Measurements from ENCODE around the gene PTPN4.

PTPN4 gene

GRCh38 chr2:119853777-119854399 lies 94.2 kb downstream of the PTPN4 start:
- DNase-seq (ENCODE audit: low read depth in 2 of 2): no peak

DNA sequence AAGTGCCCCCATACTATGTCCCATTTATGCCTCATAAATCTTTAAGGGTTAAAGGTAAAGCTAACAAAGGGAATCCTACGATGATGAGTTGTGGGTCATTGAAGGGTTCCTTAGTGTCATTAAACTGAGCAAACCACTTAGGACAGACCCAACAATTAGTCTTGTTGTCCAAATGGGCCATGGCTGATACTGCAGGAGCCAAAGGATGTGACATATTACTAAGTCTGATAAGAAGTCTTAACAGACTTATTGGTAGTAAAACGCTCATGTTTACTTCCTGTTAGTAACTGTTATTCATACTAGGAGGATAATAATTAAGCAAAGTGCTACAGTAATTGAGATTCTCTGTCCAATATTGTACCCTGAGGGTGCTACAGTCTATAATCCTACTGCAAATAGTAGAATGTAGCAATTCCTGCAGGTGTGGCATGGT lies 96.8 kb downstream of the PTPN4 start:
- no peak for DNase-seq (ENCODE audit: low read depth in 2 of 2)

DNA sequence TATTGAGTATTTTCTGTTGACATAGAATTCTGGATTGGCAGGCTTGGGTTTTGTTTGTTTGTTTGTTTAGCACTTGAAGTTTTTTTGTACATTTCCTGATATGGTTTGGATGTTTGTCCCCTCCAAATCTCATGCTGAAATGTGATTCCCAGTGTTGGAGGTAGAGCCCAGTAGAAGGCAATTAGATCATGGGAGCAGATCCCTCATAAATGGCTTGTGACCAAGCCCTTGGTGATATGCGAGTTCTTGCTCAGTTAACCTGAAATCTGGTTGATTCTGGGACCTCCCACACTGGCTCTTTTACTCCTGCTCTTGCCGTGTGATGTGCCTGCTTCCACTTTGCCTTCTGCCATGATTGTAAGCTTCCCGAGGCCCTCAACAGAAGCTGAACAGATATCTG lies 98.0 kb downstream of the PTPN4 start:
- DNase-seq (ENCODE audit: low read depth in 2 of 2): no peak

DNA sequence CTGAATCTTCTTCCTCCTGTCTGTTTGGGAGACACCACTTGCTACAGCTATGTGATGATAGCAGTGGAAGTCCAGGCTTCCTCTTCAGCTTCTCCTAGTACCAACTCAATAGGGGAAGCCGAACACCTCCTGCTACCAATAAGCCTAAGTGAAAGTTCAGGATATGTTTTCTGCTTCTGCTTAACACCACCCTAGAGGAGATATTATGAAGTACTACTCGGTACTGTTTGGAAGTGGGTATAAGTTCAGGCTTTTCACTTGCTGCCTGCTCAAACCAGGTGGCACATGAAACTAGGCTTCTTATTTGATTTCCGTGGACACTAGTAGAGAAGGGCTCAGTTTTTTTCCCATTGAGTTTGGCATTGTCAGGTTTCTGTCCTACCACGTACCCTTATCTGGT lies 99.8 kb downstream of the PTPN4 start:
- no peak for DNase-seq (ENCODE audit: low read depth in 2 of 2)

DNA sequence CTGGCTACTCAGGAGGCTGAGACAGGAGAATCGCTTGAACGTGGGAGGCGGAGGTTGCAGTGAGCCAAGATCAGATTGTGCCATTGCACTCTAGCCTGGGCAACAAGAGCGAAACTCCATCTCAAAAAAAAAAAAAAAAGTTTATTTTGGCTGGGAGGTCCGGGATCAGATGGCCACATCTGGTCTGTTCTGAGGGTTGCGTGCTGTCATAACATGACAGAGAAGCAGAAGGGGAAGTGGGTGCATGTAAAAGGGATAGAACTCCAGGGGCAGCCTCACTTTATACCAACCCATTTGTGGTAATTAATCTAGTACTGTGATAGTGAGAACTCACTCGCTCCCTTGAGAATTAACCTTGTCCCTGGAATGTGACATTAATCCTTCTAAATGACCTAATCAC lies 101.2 kb downstream of the PTPN4 start:
- DNase-seq (ENCODE audit: low read depth in 2 of 2): no peak

GRCh38 chr2:119862127-119862889 lies 102.6 kb downstream of the PTPN4 start:
- DNase-seq (ENCODE audit: low read depth in 2 of 2): no peak

- no peak for DNase-seq (ENCODE audit: low read depth in 2 of 2)
Measured at GRCh38 chr2:119864318-119864717, 104.6 kb downstream of the PTPN4 start.

- DNase-seq (ENCODE audit: low read depth in 2 of 2): no peak
Measured at GRCh38 chr2:119871725-119872124, 112.0 kb downstream of the PTPN4 start.

GRCh38 chr2:119873350-119874315 lies 113.9 kb downstream of the PTPN4 start:
- DNase-seq (ENCODE audit: low read depth in 2 of 2): no peak

DNA sequence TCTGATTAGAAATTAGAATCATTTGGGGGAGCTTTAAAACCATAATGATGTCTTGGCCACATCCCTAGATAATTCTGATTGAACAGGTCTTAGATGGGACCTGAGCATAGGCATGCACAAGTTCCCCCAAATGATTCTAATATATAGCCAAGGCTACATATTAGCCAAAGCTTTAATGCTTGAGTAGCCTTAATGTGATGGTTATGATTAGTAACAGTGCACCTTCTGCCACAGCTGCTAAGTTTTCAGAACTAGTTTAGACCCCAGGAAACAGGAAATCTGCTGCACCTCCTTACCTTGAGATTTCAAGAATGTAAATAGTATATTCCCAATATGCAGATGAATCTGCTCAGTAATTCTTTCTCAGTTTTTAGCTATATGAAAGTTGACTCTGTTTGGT lies 119.8 kb downstream of the PTPN4 start:
- no peak for DNase-seq (ENCODE audit: low read depth in 2 of 2)

- DNase-seq (ENCODE audit: low read depth in 2 of 2): no peak
Measured at GRCh38 chr2:119888680-119889079, 129.0 kb downstream of the PTPN4 start.

DNA sequence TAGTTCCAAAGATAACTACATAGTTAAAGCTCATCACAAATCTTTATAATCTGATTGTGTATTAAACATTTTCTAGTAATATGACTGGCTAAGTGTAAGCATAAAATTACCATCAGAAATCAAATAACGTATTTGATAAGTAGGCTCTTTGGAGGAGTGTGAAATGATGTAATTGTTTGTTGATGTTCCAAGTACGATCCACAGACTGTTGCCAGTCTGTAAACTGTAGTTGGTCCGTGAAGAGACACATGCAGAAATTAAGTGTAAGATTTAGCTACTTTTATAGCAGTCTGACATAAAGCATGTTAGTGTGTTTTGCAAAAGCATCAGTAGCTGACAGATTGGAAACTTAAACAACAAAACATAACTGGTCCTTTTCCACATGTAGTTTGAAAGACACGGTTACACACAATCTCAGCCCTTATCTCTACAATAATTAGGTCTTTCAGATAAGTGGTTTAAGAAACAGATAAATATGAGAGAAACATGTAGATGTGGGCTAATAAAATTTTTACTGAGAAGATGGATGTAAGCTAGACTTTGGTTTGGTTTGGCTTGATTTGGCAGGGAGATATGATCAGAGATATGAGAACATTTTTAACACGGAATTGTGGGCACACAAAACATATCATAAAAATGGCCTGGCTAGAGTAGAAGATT lies 138.1 kb downstream of the PTPN4 start:
- no peak for DNase-seq (ENCODE audit: low read depth in 2 of 2)

- no peak for DNase-seq (ENCODE audit: low read depth in 2 of 2)
Measured at GRCh38 chr2:119901013-119901412, 141.3 kb downstream of the PTPN4 start.

DNA sequence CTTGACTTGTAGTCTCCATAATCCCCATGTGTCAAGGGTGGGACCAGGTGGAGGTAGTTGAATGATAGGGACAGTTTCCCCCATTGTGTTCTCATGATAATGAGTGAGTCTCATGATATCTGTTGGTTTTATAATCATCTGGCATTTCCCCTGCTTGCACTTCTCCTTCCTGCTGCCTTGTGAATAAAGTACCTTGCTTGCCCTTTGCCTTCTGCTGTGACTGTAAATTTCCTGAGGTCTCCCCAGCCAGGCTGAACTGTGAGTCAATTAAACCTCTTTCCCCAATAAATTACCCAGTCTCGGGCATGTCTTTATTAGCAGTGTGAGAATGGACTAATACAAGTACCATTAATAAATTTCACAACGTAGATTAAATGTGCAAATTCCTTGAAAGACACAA lies 150.8 kb downstream of the PTPN4 start:
- DNase-seq (ENCODE audit: low read depth in 2 of 2): no peak

GRCh38 chr2:119914266-119914665 lies 154.5 kb downstream of the PTPN4 start:
- DNase-seq (ENCODE audit: low read depth in 2 of 2): no peak

DNA sequence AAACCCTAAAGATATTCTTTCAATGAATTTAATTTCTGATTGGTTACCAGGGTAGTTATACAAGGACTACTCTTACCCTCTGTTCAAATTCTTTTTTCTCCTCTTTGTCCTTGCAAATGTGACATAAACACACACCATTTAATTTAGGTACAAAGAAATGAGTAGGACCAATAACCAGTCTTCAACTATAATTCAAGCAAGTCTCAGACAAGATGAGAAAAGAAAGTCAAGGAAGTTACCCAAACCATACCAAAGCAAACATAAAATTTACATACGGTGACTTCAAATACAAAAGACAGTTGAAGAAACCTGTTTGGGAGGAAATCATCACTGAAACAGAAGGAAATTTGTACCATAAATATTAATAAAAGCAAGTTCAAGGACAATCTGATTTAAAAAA lies 162.1 kb downstream of the PTPN4 start:
- no peak for DNase-seq (ENCODE audit: low read depth in 2 of 2)

DNA sequence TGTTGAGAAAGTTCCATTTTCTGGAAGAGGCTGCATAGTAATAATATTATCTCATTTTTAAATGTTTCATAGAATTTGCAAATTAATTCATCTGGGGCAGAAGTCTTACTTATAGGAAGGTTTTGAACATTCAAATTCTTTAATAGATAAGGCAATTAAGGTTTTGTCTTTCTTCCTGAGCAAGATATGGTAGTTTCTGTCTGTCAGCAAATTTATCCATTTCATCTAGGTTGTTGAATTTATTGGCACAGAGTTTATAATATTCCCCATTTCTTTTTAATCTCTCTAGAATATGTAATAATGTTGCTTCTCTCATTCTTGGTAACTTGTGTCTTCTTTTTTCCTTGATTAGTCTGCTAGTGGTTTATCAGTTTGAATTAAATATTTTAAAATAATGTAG lies 163.0 kb downstream of the PTPN4 start:
- DNase-seq (ENCODE audit: low read depth in 2 of 2): no peak

GRCh38 chr2:119929537-119929936 lies 169.8 kb downstream of the PTPN4 start:
- DNase-seq (ENCODE audit: low read depth in 2 of 2): no peak

GRCh38 chr2:119932809-119933208 lies 173.1 kb downstream of the PTPN4 start:
- no peak for DNase-seq (ENCODE audit: low read depth in 2 of 2)

GRCh38 chr2:119934319-119934718 lies 174.6 kb downstream of the PTPN4 start:
- DNase-seq (ENCODE audit: low read depth in 2 of 2): no peak

DNA sequence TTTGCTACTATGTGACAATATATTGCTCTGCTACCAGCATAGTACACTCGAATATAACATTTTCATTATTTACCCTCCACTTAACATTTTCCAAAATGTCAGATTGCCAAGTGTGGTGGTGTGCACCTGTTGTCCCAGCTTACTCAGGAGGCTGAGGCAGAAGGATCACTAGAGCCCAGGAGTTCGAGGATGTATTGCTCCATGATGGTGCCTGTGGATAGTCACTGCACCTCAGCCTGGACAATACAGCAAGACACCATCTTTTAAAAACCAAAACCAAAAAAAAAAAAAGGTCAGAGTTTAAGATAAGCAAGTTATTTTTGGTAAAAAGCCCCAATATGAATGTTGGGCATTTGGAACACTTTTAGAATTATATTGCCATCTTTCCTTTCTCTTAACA lies 178.0 kb downstream of the PTPN4 start:
- no peak for DNase-seq (ENCODE audit: low read depth in 2 of 2)

DNA sequence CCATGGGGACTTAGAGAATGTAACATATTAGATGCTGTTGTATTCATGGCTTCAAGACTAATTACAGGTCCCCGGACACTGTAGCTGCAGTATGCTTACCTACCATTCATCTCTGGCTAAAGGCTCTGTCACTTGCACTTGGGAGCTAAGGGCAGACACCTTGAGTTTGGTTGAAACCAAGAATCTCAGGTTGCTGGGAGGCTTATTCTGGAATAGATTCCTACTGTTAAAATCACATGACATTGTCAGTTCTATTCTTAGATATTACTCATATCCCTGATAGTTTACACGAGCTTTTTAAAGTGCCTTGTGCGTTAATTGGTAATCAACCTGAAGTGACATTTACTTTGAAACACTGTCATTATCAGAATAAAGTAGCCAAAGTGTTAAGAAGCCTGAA lies 180.2 kb downstream of the PTPN4 start:
- no peak for DNase-seq (ENCODE audit: low read depth in 2 of 2)
